ENCODE measurements around the gene TEX2.
A peak's percentile ranks its signal among the peaks of the same experiment; 100 is the strongest.
"Not testable (repeated sequence)": the region's sequence is repeated elsewhere in the genome, so short reads cannot be mapped to it uniquely, and the experiment has no call there.

The TEX2 gene

DNA sequence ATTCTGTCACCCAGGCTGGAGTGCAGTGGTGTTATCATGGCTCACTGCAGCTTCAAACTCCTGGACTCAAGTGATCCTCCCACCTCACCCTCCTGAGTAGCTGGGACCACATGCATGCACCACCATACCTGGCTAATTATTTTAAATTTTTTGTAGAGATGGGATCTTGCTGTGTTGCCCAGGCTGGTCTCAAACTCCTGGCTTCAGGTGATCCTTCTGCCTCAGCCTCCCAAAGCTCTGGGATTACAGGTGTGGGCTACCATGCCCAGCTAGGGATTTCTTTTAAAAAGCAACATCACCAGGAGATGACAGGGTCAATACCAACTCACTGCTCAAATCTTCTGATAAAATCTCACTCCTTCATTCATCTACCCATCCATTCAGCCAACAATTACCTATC is 54.4 kb downstream of the TEX2 start:
- DNase-seq: not testable (repeated sequence)

DNA sequence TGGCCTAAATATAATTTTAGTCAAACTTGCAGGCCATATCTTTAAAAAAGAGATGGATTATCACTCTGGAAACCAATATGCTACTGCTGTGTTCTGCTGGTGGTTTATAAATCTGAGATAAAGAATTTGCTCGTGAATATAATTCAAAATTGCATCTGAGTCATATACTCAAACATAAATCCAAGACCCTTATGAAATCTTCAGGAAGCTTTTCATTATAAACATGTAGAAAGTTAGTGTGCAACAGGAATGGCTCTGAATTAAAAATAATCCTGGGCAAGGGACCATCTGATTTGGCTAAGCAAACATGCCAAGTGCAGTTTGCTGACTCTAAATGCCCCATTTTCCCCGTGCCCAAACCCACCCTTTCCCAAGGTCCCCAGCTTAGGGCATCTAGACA is 57.3 kb downstream of the TEX2 start:
- no peak for DNase-seq

DNA sequence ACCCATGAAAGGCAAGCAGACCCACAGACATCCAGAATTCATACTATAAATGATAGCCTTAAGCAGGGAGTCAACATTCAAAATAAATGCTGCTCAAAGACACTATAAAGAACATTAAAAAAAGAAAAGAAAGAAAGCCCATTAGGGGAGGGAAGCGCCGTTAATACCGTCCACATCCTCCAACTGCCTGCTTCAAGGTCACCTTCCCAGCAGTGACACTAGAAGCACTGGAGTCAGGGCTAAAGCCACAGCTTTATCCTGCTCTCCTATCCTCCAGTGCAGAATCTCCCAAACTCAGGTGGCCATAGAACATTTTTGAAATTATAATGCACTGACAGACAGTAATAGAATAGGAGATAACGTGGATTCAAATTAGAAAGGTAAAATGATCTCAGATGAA is 59.4 kb downstream of the TEX2 start:
- DNase-seq: no peak

DNA sequence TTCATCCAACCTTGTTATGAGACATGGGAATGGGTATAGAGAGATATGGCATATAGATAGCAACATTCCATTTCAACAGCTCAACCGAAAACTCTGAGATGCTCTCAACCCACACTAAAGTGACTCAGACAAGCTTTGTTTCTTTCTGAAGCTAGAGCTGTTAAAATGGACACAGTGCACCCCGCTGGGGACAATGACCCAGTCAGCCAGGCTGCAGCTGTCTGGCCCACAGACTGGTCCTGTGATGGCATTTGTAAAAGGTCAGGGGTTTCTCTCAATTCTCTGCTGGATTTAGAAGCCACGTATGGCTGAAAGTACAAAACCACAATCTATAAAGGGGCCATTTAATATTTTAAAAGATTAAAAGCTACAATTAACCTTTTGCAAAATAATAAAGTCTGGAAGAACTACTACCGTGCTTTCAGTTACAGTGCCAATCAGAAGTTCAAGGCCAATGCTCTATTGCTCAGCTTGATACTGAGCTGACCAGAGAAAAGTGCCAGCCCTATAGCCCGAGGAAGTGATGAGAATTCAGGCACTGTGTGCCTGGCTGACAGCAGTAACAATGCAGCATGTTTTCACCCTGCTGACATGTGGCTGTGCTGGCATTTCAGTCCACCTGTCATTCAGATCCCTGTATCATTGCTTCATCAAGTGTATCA is 60.2 kb downstream of the TEX2 start:
- DNase-seq: no peak

DNA sequence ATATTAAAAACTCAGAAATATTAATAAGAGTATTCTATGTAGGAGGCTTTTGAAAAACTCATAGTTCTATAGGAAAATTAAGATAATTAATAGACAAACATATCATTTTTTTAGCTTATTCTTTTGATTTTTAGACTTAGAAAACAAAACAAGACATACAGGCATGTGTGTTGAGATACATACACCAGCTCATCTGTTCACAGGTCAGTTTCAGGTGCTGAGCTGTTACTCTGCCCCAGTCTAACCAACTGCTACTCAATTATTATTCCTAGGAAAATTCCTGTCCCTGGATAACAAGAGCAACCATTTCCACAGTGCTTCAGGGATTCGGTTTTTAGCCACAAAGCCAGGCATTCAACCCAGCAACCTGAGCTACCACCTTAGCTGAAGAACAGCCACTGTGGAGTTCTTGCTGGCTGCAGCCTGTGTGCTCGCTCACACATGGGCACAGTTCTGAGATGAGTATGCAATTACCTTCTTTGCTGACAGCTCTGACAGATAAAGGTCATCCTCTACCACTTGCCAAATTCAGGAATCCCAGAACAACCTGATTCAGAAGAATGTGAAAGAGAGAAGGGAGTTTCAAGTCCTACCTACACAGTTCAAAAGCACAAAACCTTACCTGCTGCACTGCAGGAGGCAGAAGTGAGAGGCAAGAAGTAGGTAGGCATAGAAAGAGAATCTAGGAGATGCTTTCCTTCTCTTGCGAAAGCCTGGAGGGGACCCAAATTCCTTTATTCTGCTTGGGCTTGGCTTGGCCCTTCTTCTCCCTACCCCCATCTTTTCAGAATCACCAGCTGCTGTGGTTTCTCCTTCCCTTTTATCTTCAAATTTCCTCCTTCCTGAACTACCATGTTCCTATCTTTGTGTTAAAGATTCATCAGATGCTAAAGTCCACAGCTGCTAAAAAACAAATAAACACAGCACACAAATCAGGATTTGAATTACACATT is 62.7 kb downstream of the TEX2 start:
- DNase-seq: no peak

DNA sequence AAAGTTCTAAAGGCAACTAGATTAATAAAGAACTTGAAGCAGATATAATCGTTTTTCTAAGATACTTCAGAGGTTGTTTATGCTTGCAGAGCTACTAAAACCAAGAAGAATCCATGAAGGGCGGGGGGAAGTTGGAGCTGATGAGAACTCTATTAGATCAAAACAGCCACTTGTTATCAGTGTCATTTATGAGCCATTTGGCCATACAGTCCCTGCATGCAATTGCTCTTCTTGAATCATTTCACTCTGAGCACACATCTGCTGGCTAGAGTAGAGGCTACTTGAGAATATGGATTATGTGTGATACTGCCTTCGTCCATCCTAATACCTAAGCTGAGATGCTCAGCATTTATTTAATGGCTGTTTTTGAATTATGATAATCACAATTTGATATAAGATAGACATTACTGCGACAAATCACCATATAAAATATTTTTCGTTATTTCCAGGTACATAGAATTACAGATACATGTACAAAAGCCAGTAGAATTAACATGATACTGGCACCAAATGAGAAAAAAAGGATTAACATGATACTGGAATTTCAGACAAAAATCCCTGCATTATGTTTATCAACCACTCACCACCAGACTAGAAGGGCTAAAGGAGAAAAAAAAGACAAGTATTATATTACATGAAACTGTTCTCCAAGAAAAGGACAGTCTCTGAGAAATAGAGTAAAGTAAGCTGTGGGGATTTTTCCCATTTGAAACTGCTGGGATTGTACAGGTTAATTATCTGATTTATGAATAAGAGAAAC is 64.5 kb downstream of the TEX2 start:
- no peak for DNase-seq

DNA sequence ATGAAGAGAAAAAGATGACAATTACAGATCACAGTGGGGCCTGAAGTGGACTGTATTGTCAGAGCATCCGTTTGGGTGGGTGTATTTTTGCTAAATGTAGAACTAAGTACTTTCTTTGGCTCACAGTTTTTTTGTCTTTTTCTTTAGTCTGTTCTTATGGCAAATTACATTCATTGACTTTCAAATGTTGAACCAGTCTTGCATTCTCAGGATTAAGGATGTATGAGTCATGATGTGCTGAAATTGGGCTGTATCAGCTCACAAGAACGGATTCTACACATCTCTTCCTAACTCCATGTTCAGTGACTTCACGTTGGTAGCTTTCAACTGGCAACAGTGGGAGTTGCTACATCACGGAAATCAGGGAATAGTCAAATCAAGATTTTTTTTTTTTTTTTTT is 66.5 kb downstream of the TEX2 start:
- DNase-seq: no peak

DNA sequence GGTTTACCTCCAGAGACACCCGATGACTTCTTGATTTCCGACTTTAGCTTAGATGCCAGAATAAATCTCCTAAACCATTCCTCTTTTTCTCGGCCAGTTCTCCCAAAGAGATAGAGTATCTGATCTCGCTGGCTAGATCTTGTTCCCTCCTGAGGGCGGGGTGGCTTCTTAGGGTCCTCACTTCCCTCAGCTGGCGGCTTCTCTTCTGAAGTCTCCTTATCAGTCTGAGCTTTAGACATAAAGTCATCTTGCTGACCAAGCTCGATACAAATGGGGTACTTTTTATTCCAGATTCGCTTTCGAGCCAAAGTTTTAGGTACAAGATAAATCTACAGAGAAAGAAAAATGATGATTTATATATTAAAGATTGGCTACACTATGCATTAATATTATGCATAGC is 69.5 kb downstream of the TEX2 start:
- no peak for DNase-seq

DNA sequence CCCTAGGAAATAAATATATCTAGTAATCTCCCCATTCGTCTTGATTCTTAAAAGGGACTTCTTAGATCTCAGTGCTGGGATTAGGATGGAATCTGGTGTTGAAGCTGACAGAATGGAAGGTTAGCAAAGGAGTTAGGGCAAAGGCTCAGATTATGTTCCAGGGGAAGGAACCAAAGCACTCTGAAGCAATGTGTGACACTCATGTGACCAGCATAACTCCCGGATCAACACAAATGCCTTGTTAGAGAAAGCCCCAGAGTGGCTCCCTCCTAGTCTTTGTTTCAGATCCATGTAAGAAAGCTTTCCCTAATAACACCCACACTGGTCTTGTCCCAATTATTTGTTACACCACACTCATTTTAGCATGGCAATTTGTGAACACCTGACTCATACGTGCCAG is 70.5 kb downstream of the TEX2 start:
- DNase-seq: no peak

DNA sequence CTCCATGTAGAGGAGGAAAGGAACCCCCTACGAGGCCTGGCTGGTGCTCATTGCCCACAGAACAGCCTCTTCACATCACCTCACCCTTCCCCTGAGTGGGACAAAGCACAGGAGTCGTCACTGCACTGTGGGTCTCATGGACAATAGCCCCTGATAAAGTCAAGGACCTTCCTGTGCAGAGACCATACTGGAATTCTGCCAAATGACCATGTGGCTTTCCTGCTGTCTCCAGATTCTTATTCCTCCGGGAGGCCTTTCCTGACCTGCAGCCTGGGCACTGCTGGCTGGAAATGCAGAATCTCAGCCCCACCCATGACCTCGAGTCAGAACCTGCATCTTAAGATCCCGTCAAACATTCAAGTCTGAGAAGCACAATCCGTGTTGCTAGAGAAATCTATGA is 72.6 kb downstream of the TEX2 start:
- DNase-seq: peak; percentile 21

DNA sequence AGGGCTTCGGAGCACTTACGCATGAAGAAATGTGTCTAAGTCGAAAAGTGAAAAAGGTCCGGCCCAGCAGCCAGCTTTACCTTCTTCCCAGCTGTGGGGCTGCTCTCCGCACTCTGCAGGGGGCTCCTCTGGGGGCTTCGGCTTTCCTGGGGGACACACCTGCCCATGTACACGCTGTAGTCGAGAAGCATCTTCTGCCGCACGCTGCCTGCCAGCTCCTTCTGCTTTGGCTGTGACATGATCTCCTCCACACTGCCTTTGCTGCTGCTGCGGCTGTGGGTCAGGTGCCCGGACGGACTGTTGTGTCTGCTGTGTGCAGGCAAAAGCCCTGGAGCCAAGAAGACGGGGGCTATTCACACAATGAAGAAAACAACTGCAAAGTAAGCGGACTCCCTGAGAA is 75.0 kb downstream of the TEX2 start:
- no peak for DNase-seq

DNA sequence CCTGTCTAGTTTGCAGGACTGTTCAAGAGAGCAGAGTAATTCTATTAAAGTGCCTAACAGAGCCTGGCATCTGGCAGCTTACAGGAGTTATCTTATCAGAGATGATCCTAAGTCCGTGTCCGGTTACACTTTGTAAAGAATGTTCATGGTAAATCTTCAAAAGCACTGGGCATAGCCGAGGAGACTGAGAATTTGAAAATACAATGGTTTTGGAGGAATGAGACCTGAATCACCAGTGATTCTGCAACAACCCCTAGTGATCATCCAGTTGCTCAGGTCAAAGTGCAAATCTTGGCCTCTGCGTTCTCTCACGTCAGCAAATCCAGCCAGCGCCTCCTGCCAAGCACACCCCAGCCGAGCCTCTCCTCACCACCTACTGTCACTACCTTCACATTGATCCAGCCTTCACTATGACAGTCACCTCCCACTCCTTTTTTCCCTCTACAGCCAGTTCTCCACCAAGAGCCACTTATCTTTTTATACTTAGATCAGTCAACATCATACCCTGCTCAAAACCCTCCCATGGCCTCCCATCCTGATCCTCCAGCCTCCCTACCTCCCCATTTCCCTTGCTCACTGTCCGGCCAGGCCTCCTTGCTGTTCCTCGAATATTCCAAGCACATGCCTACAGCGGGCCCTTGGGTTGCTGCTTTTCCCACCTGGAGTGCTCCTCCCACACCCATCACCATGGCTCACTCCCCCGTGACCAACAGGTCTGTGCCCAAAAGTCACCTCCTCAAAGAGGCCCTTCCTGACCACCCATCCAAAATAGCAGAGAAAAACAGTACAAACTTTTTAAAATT is 75.8 kb downstream of the TEX2 start:
- DNase-seq: no peak

DNA sequence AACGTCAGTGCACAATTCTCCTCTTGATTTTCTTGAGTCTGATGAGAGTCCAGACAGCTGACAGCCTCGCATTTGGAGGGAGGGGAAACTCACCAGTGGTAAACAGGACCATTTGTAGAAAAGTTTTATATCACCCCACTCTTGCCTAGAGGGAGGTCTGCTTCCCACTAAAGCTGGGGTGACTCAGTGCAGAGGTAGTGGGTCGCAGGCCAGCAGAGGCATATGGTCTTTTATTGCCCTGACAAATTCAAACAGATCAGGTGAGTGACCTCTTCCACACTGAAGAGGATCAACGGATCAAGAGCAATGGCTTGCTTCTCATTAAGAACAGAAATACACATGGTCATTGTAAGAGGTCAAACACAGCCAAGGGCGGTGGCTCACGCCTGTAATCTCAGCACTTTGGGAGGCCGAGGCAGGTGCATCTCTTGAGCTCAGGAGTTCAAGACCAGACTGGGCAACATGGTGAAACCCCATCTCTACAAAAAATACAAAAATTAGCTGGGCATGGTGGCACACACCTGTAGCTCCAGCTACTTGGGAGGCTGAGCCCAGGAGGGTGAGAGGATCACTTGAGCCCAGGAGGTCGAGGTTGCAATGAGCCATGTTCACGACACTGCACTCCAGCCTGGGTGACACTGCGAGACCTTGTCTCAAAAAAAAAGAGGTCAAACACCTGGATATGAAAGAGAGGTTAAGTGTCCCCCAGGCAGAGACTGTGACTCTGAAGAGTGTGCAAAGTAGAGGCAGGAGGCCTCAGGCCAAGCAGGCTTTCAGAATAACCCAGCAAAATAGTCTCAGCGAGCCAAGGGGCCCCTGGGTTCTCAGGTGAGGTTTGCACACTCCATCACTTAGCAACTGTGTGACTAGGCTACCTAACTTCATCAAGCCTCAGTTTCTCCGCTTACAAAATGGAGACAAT is 76.6 kb downstream of the TEX2 start:
- no peak for DNase-seq

DNA sequence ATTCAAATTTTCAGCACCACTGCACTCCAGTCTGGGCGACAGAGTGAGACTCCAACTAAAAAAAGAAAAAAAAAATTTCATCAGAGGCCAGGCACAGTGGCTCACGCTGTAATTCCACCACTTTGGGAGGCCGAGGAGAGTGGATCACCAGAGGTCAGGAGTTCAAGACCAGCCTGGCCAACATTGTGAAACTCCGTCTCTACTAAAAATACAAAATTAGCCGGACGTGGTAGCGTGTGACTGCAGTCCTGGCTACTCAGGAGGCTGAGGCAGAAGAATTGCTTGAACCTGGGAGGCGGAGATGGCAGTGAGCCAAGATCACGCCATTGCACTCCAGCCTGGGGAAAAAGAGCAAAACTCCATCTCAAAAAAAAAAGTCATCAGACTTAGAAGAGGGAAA is 77.5 kb downstream of the TEX2 start:
- not testable (repeated sequence) for DNase-seq

DNA sequence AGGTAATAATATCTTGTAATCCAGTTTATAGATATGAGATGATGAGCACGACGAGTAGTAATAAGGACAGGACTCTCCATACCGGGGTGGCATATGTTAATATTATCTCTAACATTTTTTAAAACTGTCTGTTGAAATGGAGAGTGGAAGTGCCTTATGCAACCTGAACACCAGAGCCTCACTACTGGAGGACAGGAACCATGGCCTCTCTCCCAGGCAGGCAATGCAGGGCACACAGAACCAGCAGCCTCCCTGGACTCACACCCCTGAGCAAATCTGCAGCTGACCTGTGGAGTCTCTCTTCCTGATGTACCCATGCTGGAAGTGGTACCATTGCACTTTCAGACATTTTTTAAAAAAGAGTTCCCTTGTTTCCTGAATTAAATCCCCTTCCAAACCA is 78.0 kb downstream of the TEX2 start:
- no peak for DNase-seq

DNA sequence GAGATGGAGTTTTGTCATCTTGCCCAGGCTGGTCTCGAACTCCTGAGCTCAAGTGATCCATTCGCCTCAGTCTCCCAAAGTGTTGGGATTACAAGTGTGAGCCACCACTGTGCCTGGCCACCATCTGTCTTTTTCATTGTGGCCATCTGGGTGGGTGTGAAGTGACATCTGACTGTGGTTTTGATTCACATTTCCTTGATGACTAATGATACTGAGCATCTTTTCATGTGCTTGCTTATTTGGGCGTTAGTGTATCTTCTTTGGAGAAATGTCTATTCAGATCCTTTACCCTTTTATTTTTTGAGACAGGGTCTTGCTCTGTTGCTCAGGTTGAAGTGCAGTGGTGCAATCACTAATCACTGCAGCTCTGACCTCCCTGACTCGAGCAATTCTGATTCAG is 79.2 kb downstream of the TEX2 start:
- DNase-seq: no peak

DNA sequence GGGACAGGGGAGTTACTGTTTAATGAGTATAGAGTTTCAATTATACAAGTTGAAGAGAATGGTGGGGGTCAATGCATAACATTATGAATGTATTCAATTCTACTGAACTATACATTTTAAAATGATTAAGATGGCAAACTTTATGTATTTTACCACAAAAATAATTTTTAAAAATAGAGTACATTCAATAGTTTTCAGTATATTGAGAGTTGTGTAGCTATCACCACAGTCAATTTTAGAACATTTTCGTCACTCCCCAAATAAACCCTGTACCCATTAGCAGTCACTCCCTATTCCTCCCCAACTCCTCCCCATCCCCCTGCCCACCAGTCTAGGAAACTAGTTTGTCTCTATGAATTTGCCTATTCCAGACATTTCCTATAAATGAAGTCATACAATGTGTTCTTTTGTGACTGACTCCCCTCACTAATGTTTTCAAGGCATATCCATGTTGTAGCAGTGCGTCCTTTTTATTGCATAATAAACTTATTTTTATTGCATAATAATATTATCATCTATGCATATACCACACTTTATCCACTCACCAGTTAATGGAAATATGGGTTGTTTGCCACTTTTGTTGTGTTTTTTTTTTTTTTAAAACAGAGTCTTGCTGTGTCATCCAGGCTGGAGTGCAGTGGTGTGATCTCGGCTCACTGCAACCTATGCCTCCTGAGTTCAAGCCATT is 80.6 kb downstream of the TEX2 start:
- DNase-seq: no peak

DNA sequence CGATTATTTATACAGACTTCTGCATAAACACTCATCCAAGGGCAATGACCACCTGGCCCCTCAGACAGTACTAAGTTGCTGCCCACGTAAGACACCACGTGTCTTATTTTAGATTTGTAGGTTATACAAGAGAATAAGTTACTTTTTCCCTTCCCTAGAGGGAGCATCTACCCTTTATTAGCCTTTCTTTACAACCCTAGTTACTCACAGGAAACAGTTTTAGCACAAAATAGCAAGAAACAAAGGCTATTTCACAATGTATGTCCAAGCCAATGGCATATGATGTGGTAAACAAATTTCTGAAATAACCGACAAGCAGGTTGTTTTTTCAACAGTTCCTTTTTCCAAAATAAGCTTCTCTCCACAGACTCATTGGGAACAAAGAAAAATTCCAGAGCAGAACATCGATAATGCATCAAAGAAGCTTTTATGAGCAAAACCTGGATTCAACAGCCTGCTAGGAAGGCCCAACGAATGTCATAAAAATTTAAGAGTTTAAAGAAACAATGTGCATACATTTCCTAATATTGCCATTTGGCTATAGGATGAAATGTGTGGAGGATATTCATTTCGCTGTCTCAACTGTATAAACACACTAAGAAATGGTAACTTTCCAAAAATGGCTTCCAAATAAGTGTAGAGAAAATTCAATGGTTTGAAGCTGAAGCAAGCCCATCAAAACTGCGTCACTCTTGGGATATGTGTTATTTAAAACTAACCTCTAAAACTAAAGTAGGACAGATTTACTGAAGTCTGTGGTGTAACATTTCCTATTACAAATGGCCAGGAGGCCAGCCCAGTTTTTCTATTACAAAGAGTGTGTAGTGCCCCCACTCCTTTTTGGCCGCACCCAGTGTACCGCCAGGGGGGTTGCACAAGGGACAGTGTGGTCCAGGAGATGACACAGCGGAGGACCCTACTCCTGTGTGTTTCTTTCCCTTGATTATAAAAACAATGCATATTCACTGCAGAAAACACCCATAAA is 82.7 kb downstream of the TEX2 start:
- DNase-seq: no peak

DNA sequence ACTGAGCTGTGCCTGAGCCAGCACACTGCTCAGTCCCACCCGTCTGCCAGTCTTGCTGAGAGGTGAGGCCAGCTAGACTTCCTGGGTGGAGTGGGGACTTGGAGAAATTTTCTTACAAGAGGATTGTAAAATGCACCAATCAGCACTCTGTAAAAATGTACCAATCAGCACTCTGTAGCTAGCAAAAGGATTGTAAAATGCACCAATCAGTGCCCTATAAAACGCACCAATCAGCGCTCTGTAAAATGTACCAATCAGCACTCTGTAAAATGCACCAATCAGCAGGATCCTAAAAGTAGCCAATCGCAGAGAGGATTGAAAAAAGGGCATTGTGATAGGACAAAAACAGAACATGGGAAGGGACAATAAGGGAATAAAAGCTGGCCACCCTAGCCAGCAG is 84.0 kb downstream of the TEX2 start:
- not testable (repeated sequence) for DNase-seq

Measured in NCI-H1092 treated with DMSO at 0.1 percent for 48 hours (cell line).